Measurements from ENCODE around the gene PVALEF.

The PVALEF gene

GRCh38 chr17:81182596-81182995 lies 17.3 kb downstream of the PVALEF start:
- in situ Hi-C loops (cut with MboI; ENCODE audit: low sequenced_read_pairs): no loop called here
- Histone ChIP-seq H3K9me3 (no peaks in the 10 kb centered on the region), H3K27me3 (ENCODE audit: low read depth) (no peaks in the 10 kb centered on the region; the same call in 1 of the 2 replicates), H3K4me1 (no peaks in the 10 kb centered on the region), H3K4me3 (no peak overlapping the region), H3K36me3 (replicated peaks) (no peaks in the 10 kb centered on the region)
- DNase-seq (ENCODE audit: low spot score in 2 of 2): no peak

GRCh38 chr17:81183316-81183715 lies 18.0 kb downstream of the PVALEF start:
- Histone ChIP-seq H3K27me3 (ENCODE audit: low read depth) (no peaks in the 10 kb centered on the region; the same call in 1 of the 2 replicates), H3K36me3 (replicated peaks) (no peaks in the 10 kb centered on the region), H3K4me3 (no peak overlapping the region), H3K4me1 (no peaks in the 10 kb centered on the region), H3K9me3 (no peaks in the 10 kb centered on the region)
- no peak for DNase-seq (ENCODE audit: low spot score in 2 of 2)
- in situ Hi-C loops (cut with MboI; ENCODE audit: low sequenced_read_pairs): no loop called here

GRCh38 chr17:81183807-81184206 lies 18.5 kb downstream of the PVALEF start:
- H3K27me3 ChIP-seq (ENCODE audit: low read depth): no peaks in the 10 kb centered on the region; the same call in 1 of the 2 replicates
- no peak overlapping the region for H3K4me3 ChIP-seq
- in situ Hi-C loops (cut with MboI; ENCODE audit: low sequenced_read_pairs): no loop called here
- H3K36me3 ChIP-seq (replicated peaks): no peaks in the 10 kb centered on the region
- no peaks in the 10 kb centered on the region for H3K9me3 ChIP-seq
- no peaks in the 10 kb centered on the region for H3K4me1 ChIP-seq
- DNase-seq (ENCODE audit: low spot score in 2 of 2): no peak

- no peak for DNase-seq (ENCODE audit: low spot score in 2 of 2)
- Histone ChIP-seq H3K4me3 (no peak overlapping the region), H3K36me3 (replicated peaks) (peaks cover 2% of the 10 kb centered on the region; the same call in 1 of the 2 replicates), H3K4me1 (no peaks in the 10 kb centered on the region), H3K27me3 (ENCODE audit: low read depth) (no peaks in the 10 kb centered on the region; the same call in 1 of the 2 replicates), H3K9me3 (no peaks in the 10 kb centered on the region)
- in situ Hi-C loops (cut with MboI; ENCODE audit: low sequenced_read_pairs): no loop called here
These were observed 19.2 kb downstream of the PVALEF start for GRCh38 chr17:81184555-81184954.

- in situ Hi-C loops (cut with MboI; ENCODE audit: low sequenced_read_pairs): no loop called here
- no peak for DNase-seq (ENCODE audit: low spot score in 2 of 2)
- peaks cover 3% of the 10 kb centered on the region; the same call in 1 of the 2 replicates for H3K36me3 ChIP-seq (replicated peaks)
- H3K4me1 ChIP-seq: no peaks in the 10 kb centered on the region
- H3K4me3 ChIP-seq: no peak overlapping the region
- no peaks in the 10 kb centered on the region; the same call in 1 of the 2 replicates for H3K27me3 ChIP-seq (ENCODE audit: low read depth)
- H3K9me3 ChIP-seq: no peaks in the 10 kb centered on the region
These were observed 20.9 kb downstream of the PVALEF start for GRCh38 chr17:81186203-81186602.

GRCh38 chr17:81187120-81187519 lies 21.8 kb downstream of the PVALEF start:
- H3K4me3 ChIP-seq: no peak overlapping the region
- no peaks in the 10 kb centered on the region for H3K4me1 ChIP-seq
- no peak for DNase-seq (ENCODE audit: low spot score in 2 of 2)
- H3K9me3 ChIP-seq: no peaks in the 10 kb centered on the region
- no peaks in the 10 kb centered on the region; the same call in 1 of the 2 replicates for H3K27me3 ChIP-seq (ENCODE audit: low read depth)
- in situ Hi-C loops (cut with MboI; ENCODE audit: low sequenced_read_pairs): no loop called here
- H3K36me3 ChIP-seq (replicated peaks): peaks cover 3% of the 10 kb centered on the region; the same call in 1 of the 2 replicates

- H3K4me1 ChIP-seq: no peaks in the 10 kb centered on the region
- no peak for DNase-seq (ENCODE audit: low spot score in 2 of 2)
- H3K27me3 ChIP-seq (ENCODE audit: low read depth): no peaks in the 10 kb centered on the region; the same call in 1 of the 2 replicates
- no peak overlapping the region for H3K4me3 ChIP-seq
- in situ Hi-C loops (cut with MboI; ENCODE audit: low sequenced_read_pairs): no loop called here
- H3K36me3 ChIP-seq (replicated peaks): peaks cover 3% of the 10 kb centered on the region; the same call in 1 of the 2 replicates
- no peaks in the 10 kb centered on the region for H3K9me3 ChIP-seq
These were observed 22.5 kb downstream of the PVALEF start for GRCh38 chr17:81187586-81188490.

GRCh38 chr17:81188491-81188840 lies 23.2 kb downstream of the PVALEF start:
- Histone ChIP-seq H3K36me3 (replicated peaks) (peaks cover 3% of the 10 kb centered on the region; the same call in 1 of the 2 replicates), H3K4me3 (no peak overlapping the region), H3K27me3 (ENCODE audit: low read depth) (no peaks in the 10 kb centered on the region; the same call in 1 of the 2 replicates), H3K4me1 (no peaks in the 10 kb centered on the region), H3K9me3 (no peaks in the 10 kb centered on the region)
- in situ Hi-C loops (cut with MboI; ENCODE audit: low sequenced_read_pairs): no loop called here
- no peak for DNase-seq (ENCODE audit: low spot score in 2 of 2)

- Histone ChIP-seq H3K27me3 (ENCODE audit: low read depth) (no peaks in the 10 kb centered on the region; the same call in 1 of the 2 replicates), H3K9me3 (no peaks in the 10 kb centered on the region), H3K4me3 (no peak overlapping the region), H3K36me3 (replicated peaks) (peaks cover 3% of the 10 kb centered on the region; the same call in 1 of the 2 replicates), H3K4me1 (no peaks in the 10 kb centered on the region)
- in situ Hi-C loops (cut with MboI; ENCODE audit: low sequenced_read_pairs): no loop called here
- no peak for DNase-seq (ENCODE audit: low spot score in 2 of 2)
These were observed 23.7 kb downstream of the PVALEF start for GRCh38 chr17:81189016-81189415.

GRCh38 chr17:81189670-81190530 lies 24.6 kb downstream of the PVALEF start:
- peaks cover 8% of the 10 kb centered on the region for H3K36me3 ChIP-seq (replicated peaks)
- no peaks in the 10 kb centered on the region for H3K4me1 ChIP-seq
- in situ Hi-C loops (cut with MboI; ENCODE audit: low sequenced_read_pairs): no loop called here
- H3K9me3 ChIP-seq: no peaks in the 10 kb centered on the region
- no peak overlapping the region for H3K4me3 ChIP-seq
- H3K27me3 ChIP-seq (ENCODE audit: low read depth): no peaks in the 10 kb centered on the region; the same call in 1 of the 2 replicates
- no peak for DNase-seq (ENCODE audit: low spot score in 2 of 2)

GRCh38 chr17:81190591-81190990 lies 25.3 kb downstream of the PVALEF start:
- Histone ChIP-seq H3K9me3 (no peaks in the 10 kb centered on the region), H3K27me3 (ENCODE audit: low read depth) (no peaks in the 10 kb centered on the region), H3K36me3 (replicated peaks) (peaks cover 14% of the 10 kb centered on the region), H3K4me3 (no peak overlapping the region), H3K4me1 (no peaks in the 10 kb centered on the region)
- no peak for DNase-seq (ENCODE audit: low spot score in 2 of 2)
- in situ Hi-C loops (cut with MboI; ENCODE audit: low sequenced_read_pairs): no loop called here

- Histone ChIP-seq H3K27me3 (ENCODE audit: low read depth) (no peaks in the 10 kb centered on the region), H3K36me3 (replicated peaks) (peaks cover 14% of the 10 kb centered on the region), H3K4me1 (no peaks in the 10 kb centered on the region), H3K4me3 (no peak overlapping the region), H3K9me3 (no peaks in the 10 kb centered on the region)
- in situ Hi-C loops (cut with MboI; ENCODE audit: low sequenced_read_pairs): no loop called here
- no peak for DNase-seq (ENCODE audit: low spot score in 2 of 2)
These were observed 25.8 kb downstream of the PVALEF start for GRCh38 chr17:81191116-81191515.

GRCh38 chr17:81191646-81192045 lies 26.3 kb downstream of the PVALEF start:
- in situ Hi-C loops (cut with MboI; ENCODE audit: low sequenced_read_pairs): no loop called here
- no peaks in the 10 kb centered on the region for H3K4me1 ChIP-seq
- H3K9me3 ChIP-seq: no peaks in the 10 kb centered on the region
- peaks cover 16% of the 10 kb centered on the region for H3K36me3 ChIP-seq (replicated peaks)
- no peak for DNase-seq (ENCODE audit: low spot score in 2 of 2)
- H3K4me3 ChIP-seq: no peak overlapping the region
- no peaks in the 10 kb centered on the region for H3K27me3 ChIP-seq (ENCODE audit: low read depth)
